Brain microvascular endothelial cell (primary cell): Measurements from ENCODE around the gene GDI2.
"Not testable (repeated sequence)": the region's sequence is repeated elsewhere in the genome, so short reads cannot be mapped to it uniquely, and the experiment has no call there.

Source experiments
- DNase-seq: peaks from one replicate; pipeline ENCODE4 v3.0.0-alpha.2; 2020
- H3K27ac ChIP-seq: fragments of 250-450 bp; sonication (Bioruptor Pico); 2 replicates; pipeline ENCODE4 v1.5.1; 2020; ENCODE audit warnings: mild to moderate bottlenecking, moderate library complexity
- H3K27me3 ChIP-seq: fragments of 250-450 bp; sonication (Bioruptor Pico); replicated peaks from 2 replicates; pipeline ENCODE4 v1.5.1; 2020; ENCODE audit warnings: mild to moderate bottlenecking
- H3K36me3 ChIP-seq: fragments of 250-450 bp; sonication (Bioruptor Pico); replicated peaks from 2 replicates; pipeline ENCODE4 v1.5.1; 2020; ENCODE audit warnings: mild to moderate bottlenecking
- H3K4me3 ChIP-seq: 2 replicates; pipeline ENCODE4 v1.5.1; 2011; ENCODE audit warnings: low read depth, mild to moderate bottlenecking, control low read depth, low read length, moderate library complexity
- CTCF ChIP-seq: IDR thresholded peaks from 2 replicates; pipeline ENCODE4 v1.5.1; 2011; ENCODE audit warnings: low read depth, mild to moderate bottlenecking, moderate library complexity, low read length, control low read depth, inconsistent platforms; ENCODE audit errors: missing control alignments
- in situ Hi-C: cut with HindIII; loops from 2 replicates; pipeline ENCODE4 v1.10.0; 2017; ENCODE audit warnings: low sequenced_read_pairs, low pct_ligation_motif_present

The GDI2 gene

GRCh38 chr10:5830629-5831445 is 17.6 kb upstream of the GDI2 start:
- H3K27ac ChIP-seq = no peak overlapping the region
- in situ Hi-C loops = no loop called here
- no peak overlapping the region for H3K4me3 ChIP-seq
- no peak for TF ChIP-seq CTCF
- H3K27me3 ChIP-seq = no peaks in the 10 kb centered on the region
- DNase-seq = no peak
- no peaks in the 10 kb centered on the region for H3K36me3 ChIP-seq

GRCh38 chr10:5829267-5829666 is 16.0 kb upstream of the GDI2 start:
- Histone ChIP-seq H3K27ac (no peak overlapping the region), H3K4me3 (no peak overlapping the region), H3K27me3 (no peaks in the 10 kb centered on the region), H3K36me3 (no peaks in the 10 kb centered on the region)
- no peak for DNase-seq
- in situ Hi-C loops = no loop called here
- TF ChIP-seq CTCF = no peak

GRCh38 chr10:5828725-5829124 is 15.5 kb upstream of the GDI2 start:
- no peak for DNase-seq
- Histone ChIP-seq H3K4me3 (no peak overlapping the region), H3K27me3 (no peaks in the 10 kb centered on the region), H3K27ac (no peak overlapping the region), H3K36me3 (no peaks in the 10 kb centered on the region)
- TF ChIP-seq CTCF = no peak
- in situ Hi-C loops = no loop called here

GRCh38 chr10:5827841-5828240 is 14.6 kb upstream of the GDI2 start:
- in situ Hi-C loops = no loop called here
- H3K4me3 ChIP-seq = no peak overlapping the region
- H3K27ac ChIP-seq = no peak overlapping the region
- no peak for TF ChIP-seq CTCF
- H3K36me3 ChIP-seq = no peaks in the 10 kb centered on the region
- no peaks in the 10 kb centered on the region for H3K27me3 ChIP-seq
- no peak for DNase-seq

- in situ Hi-C loops, H3K36me3 ChIP-seq, DNase-seq, H3K4me3 ChIP-seq, H3K27me3 ChIP-seq, H3K27ac ChIP-seq: not testable (repeated sequence)
Observed at GRCh38 chr10:5826511-5826910, 13.3 kb upstream of the GDI2 start.

GRCh38 chr10:5818894-5819293 is 5.7 kb upstream of the GDI2 start:
- H3K27ac ChIP-seq = no peak overlapping the region
- no peak overlapping the region for H3K4me3 ChIP-seq
- DNase-seq = no peak
- H3K36me3 ChIP-seq = no peaks in the 10 kb centered on the region
- in situ Hi-C loops = no loop called here
- no peaks in the 10 kb centered on the region for H3K27me3 ChIP-seq
- TF ChIP-seq CTCF = no peak
